SH-SY5Y (cell line): ENCODE measurements around the gene ADCY2.

Experiments
- GATA2 ChIP-seq: IDR thresholded peaks from 2 replicates; pipeline ENCODE4 v1.6.1; 2011; ENCODE audit warnings: mild to moderate bottlenecking, low read depth, low read length
- GATA3 ChIP-seq: IDR thresholded peaks from 2 replicates; pipeline ENCODE4 v1.6.1; 2011; ENCODE audit warnings: low read depth, mild to moderate bottlenecking, low read length, moderate library complexity

ADCY2 gene

GRCh38 chr5:7395947-7396712, at the start of gene ADCY2:
Gene ADCY2 (plus strand): TSS chr5:7396138. CDS start chr5:7396297, 159 bp downstream.
- TF ChIP-seq GATA2 (no peak), GATA3 (no peak)

DNA sequence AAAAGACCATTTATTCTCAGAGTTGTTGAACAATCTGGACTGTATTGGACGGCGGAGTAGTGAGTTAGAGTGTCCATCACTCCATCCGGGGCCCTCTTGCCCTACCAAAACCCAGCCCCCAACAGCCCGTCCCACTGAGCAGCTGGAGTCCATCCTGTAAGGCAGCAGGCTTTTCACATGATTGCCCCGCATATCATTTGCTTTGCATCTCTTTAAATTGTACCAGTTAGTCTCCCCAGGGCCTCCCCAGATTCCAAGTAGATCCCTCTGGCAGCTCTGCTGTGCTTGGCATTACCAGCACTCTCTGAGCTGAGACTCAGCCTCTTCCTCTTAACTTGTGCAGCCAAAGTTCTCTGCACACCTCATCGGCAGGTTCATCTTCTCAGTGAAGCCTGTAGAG, 48.6 kb upstream of the ADCY2 start:
- no peak for TF ChIP-seq GATA3

- no peak for TF ChIP-seq GATA3
- no peak for TF ChIP-seq GATA2
Observed at GRCh38 chr5:7348168-7348854, 47.6 kb upstream of the ADCY2 start.

- TF ChIP-seq GATA3, result no peak
- no peak for TF ChIP-seq GATA2
Observed at GRCh38 chr5:7361593-7361992, 34.3 kb upstream of the ADCY2 start.

GRCh38 chr5:7363067-7363677, 32.8 kb upstream of the ADCY2 start:
- TF ChIP-seq GATA2 (no peak), GATA3 (no peak)

DNA sequence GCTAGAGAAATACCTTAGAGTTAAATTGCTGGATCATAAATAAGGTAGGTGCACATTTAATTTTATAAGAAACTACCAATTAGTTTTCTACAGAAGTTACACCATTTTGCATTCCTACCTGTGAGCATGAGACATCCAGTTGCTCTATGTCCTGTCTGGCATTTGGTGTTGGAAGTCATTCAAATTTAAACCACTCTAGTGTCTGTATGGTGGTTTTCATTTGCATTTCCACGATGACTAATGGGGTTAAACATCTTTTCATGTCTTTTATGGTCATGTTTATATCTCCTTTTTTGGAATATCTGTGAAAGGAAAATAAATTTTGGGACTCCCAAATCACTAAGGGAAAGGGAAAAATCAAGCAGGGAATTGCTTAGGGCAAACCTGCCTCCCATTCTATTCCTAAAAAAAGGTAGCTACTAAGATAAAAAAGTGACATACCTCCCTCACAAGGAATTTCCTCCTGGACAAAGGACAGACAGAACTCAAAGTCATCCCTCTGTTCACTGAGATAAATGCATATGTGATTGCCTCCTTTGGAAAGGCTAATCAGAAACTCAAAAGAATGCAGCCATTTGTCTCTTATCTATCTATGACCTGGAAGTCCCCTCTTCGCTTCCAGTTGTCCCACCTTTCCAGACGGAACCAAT, 31.6 kb upstream of the ADCY2 start:
- TF ChIP-seq GATA2, result no peak
- TF ChIP-seq GATA3, result no peak

DNA sequence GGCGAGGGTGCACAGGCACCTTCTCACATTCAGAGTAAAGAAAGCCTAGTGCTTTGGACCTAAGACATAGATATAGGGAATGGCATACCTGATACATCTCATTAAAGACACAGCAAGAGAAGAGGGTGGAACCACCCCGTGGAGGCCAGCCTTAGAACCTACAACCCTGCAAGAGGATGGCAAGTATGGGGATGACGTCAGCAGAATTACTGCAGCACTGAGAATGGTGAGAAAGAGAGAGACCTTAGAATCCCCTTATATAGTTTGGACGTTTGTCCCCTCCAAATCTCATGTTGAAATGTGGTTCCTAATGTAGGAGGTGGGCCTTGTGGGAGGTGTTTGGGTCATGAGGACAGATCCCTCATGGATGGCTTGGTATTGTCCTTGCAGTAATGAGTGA, 28.2 kb upstream of the ADCY2 start:
- TF ChIP-seq GATA3, result no peak
- TF ChIP-seq GATA2, result no peak

DNA sequence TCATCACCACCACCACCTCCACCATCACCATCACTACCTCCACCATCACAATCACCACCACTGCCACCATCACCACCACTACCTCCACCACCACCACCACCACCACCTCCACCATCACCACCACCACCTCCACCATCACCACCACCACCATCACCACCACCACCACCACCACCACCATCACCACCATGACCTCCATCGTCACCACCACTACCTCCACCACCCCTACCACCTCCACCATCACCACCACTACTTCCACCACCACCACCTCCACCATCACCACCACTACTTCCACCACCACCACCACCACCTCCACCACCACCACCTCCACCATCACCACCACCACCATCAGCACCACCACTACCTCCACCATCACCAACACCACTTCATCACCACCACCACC, 23.5 kb upstream of the ADCY2 start:
- TF ChIP-seq GATA2 (no peak), GATA3 (no peak)

GRCh38 chr5:7374186-7374585, 21.8 kb upstream of the ADCY2 start:
- no peak for TF ChIP-seq GATA3
- TF ChIP-seq GATA2, result no peak

GRCh38 chr5:7375457-7375856, 20.5 kb upstream of the ADCY2 start:
- TF ChIP-seq GATA3, result no peak
- no peak for TF ChIP-seq GATA2

DNA sequence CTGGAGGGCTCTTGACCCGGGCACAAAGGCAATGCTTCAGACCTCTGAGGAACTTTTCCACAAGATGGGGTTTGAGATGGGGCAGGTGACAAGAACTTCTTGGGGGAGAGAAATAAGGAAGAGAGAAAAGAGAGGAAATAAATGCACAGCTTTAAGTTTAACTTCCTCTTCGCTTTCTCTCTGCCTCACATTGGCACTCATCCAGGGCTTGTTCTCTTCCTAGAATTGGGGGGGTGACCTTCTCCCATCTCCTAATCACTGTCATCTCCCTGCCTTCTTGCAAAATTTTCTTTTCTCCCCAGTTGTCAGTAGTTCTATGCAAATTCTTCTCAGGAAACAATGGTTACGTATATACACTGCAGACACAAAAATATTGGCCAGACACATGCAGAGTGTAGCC, 19.1 kb upstream of the ADCY2 start:
- TF ChIP-seq GATA2 (no peak), GATA3 (no peak)

- no peak for TF ChIP-seq GATA3
- no peak for TF ChIP-seq GATA2
Observed at GRCh38 chr5:7377761-7378160, 18.2 kb upstream of the ADCY2 start.

DNA sequence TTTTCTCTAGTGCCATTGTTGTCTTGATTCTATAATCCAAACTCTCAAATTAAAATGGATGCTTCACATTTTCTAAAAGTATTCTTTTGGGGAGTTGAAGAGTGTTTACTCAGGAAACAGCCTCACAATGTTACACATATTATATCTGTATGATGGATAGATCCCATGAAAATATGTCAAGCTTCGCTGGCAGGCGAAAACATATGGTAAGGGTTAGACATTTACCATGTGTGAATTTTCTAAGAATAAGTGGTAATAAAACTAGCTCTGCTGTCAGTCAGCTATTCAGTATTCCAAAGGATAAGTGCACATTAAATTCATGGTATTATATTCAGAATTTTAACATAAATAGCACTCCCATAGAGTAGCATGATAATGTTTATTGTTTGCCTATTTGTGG, 13.3 kb upstream of the ADCY2 start:
- TF ChIP-seq GATA2 (no peak), GATA3 (no peak)

GRCh38 chr5:7385681-7386080, 10.3 kb upstream of the ADCY2 start:
- TF ChIP-seq GATA2 (no peak), GATA3 (no peak)

DNA sequence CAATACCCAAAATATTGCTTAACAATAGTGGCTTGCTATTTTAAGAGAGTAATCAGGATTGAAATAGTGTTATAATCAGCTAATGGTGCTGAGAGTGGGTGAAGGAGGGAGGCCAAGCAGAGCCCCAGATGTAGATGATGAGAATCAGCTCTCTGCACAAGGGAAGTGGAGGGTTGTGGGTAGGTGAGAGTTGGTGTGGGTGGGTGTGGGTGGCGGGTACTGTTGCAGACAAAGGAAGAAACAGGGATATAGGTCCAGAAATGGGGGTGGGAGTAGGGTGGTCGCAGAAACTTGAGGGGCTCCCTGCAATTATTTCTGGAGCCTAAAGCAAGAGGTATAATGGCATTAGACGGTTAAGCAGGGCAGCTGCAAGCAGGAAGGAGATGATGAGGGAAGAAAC, 7.4 kb upstream of the ADCY2 start:
- TF ChIP-seq GATA2, result no peak
- no peak for TF ChIP-seq GATA3
